Keratinocyte (primary cell): ENCODE data around the gene SERTAD1.

Experiments used
- CTCF ChIP-seq, 3 experiments: IDR thresholded peaks in 1 of 3; conservative IDR thresholded peaks in 1 of 3; optimal IDR thresholded peaks in 1 of 3; 2 replicates in 2 of 3; 3 replicates in 1 of 3; pipeline versions ENCODE3 to v1.5.1; 2011; ENCODE audit warnings: low read length in 3 of 3, mild to moderate bottlenecking in 3 of 3, moderate library complexity in 2 of 3, control low read depth in 1 of 3, inconsistent platforms in 1 of 3; ENCODE audit not compliant: insufficient read depth in 2 of 3; ENCODE audit errors: extremely low read depth in 1 of 3
- EZH2 ChIP-seq: IDR thresholded peaks from one replicate; pipeline ENCODE4 v1.6.1; 2012; ENCODE audit warnings: inconsistent platforms, mild to moderate bottlenecking, low read length, moderate library complexity

GRCh38 chr19:40452016-40452415 is 26.2 kb upstream of the SERTAD1 start:
- TF ChIP-seq CTCF (optimal IDR thresholded peaks at IDR 0.05 in 1 of 3, IDR thresholded peaks at IDR 0.05 in 1 of 3, conservative IDR thresholded peaks at IDR 0.05 in 1 of 3; ENCODE audit: extremely low read depth in 1 of 3, insufficient read depth in 2 of 3, low read length in 3 of 3) (no peak), EZH2 (no peak)
